T follicular helper cell (primary cell): Measurements from ENCODE around the gene PLEKHO1.
"Not testable (repeated sequence)": the region's sequence is repeated elsewhere in the genome, so short reads cannot be mapped to it uniquely, and the experiment has no call there.

Source experiments
- DNase-seq: peaks from one replicate; pipeline ENCODE4 v3.0.0-alpha.2; 2020; ENCODE audit warnings: low read depth
- total RNA-seq, 2 experiments: gene quantifications; one replicate each; lab custom pipeline; 2026; lab: John Stamatoyannopoulos, UW

PLEKHO1 gene, protein sequence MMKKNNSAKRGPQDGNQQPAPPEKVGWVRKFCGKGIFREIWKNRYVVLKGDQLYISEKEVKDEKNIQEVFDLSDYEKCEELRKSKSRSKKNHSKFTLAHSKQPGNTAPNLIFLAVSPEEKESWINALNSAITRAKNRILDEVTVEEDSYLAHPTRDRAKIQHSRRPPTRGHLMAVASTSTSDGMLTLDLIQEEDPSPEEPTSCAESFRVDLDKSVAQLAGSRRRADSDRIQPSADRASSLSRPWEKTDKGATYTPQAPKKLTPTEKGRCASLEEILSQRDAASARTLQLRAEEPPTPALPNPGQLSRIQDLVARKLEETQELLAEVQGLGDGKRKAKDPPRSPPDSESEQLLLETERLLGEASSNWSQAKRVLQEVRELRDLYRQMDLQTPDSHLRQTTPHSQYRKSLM
- total RNA-seq, result 50.1 to 310 reads per million in 2 experiments

DNA sequence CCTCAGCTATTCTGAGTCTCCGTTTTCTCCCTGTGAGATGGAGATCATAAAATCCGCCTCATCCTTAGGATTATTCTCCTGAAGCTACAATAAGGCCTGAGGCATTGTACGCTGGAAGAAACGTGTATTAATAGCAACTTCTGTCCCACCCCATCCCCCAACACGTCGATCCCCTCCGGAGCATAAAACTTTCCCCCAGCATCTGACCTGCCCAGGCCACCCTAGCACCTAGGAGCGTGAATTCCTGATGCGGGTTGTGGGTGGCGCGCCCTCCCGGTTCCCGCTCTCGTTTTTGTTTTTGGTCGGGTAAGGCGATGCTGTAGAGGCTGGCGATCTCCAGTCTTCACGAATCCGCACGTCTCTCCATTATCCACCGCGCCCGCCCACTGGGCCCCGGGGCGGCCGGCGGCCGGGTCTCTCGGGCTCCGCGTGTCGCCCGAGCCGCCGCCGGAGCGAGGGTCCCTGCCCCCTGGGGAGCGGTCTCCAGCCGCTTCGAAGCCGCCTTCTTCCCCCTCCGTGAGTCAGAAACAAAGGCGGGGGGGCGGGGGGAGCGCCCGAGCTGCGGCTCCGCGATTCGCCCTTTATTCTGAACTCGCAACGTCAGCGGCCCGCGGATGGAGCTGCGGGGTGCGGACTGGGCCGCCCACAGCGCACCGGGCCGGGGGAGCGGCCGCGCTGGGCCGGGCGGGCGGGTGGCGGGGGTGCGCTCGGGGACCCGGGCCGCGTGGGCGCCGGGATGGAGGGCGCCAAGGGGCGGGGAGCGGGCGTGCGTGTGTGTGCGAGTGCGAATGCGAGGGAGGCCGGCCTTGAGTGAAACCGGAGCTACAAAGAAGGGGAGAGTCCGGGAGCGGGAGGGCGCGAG, at the start of gene PLEKHO1:
TSS of gene PLEKHO1 (plus strand) at position 646 of the 862 bp plus-strand sequence. CDS start 342 bp downstream, outside the sequence.
- peak; percentile 81 for DNase-seq

DNA sequence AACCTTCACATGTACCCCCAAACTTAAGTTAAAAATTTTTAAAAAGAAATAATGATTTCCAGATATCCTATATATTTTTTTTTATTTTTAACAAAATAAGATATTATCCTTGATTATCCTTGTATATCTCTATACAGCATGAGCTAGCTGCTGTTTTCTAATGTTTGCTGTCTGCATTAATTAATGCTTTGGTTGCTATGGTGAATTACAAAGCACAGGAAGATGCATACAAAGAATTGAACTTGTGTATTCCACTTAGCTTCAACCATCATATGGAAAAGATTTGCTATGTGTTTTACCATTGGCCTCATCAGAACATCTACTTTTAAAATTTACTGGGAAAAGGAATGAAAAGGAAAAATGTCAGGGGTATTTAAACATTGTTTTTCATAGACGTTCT, 46.7 kb upstream of the PLEKHO1 start:
- no peak for DNase-seq

DNA sequence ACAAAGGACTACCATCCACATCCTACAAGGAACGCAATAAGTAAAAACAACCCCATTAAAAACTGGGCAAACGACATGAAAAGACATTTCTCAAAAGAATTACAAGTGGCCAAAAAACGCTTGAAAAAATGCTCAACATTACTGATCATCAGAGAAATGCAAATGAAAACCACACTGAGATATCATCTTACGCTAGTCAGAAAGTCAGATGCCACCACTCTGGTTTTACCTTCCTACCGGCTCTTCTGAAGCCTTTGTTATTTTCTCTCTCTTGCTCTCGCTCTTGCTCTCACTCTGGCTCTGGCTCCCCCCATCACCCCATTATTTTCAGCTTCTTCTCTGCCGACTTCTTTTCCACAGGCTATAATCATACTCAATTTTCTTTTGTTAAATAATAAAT, 43.4 kb upstream of the PLEKHO1 start:
- peak; percentile 9 for DNase-seq

DNA sequence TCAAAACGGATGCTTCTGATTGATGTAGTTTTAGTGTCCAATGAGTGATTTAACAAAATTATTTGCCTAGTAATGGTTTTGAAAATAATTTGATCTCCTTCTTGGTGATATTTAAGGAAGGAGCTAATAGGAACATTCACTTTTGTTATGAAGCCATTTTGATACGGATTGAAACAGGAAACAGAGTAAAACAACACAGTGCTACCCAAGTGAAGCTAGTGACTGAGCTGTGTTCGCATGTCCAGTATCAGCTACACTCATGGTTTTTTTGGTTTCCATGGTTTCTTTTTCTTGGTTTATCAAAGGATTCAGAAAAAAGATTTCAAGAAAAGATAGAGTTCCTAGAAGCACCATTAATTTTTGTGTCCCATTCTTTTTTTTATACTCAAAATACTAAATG, 40.1 kb upstream of the PLEKHO1 start:
- DNase-seq, result no peak

DNA sequence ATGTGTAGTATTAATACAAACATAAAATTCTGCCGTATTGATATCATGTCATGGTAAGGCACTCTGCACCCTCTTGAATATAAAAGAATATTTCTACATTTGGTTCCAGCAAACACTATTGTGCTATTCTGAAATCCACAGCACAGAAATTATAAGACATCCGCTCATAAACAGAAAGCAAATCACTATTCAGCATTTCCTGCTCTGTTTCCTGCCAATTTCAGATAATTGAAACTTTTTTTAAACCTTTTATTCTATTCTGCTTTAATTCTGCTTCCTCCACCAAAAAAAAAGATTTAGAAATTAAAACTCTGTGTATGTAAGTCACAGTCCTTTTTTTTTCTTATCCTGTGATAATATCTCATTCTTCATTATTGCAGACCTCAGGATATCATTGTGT, 39.6 kb upstream of the PLEKHO1 start:
- DNase-seq, result no peak

DNA sequence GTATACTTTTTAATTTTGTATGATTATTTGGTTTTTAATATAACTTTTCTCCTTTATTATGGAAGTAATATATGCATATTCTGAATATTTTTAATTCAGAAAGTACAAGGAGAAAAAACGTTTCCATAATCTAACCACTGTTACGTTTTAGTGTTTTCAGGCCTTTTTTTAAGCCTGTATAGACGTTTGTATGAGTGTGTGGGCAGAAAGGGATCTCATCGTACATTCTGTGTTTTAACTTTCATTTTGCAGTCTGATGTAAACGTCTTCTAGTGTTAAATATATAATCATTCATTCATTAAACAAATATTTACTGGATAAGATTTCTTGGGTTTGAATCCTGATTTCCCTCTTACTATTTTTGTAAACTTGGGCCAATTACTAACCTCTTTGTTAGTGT, 38.0 kb upstream of the PLEKHO1 start:
- no peak for DNase-seq

DNA sequence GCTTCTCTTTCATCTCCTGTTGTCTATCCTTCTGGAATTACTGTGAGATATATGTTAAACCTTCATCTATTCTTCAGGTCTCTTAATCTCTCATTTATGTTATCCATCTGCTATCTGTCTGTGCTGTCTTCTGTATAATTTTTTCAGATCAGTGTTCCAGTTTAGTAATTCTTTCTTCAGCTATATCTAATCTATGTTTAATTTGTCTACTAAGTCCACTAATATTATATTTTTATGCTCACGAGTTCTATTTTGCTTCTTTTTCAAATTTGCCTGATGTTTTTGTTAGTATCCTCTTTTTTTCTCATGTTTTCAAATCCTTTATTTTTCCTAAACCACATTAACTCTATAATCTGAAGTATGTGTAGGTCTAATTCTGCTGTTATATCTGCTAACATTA, 34.6 kb upstream of the PLEKHO1 start:
- no peak for DNase-seq

DNA sequence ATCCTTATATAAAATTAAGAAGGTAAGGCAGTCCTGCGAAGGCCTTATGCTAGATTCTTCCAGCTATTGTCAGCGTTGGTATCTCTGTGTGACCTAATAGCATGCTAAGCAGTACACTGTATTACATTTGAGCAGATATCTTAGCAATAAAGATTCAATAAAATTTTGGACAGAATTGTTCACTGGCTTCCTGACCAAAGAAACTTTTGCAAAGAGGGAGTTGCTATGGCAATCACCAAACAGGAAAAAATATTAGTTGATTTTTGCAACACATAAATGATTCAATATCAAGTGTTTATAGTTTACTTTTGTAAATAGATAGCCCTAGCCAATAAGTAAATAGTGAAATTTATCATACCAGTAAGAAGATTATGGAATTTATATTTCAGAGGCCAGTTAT, 31.0 kb upstream of the PLEKHO1 start:
- no peak for DNase-seq

DNA sequence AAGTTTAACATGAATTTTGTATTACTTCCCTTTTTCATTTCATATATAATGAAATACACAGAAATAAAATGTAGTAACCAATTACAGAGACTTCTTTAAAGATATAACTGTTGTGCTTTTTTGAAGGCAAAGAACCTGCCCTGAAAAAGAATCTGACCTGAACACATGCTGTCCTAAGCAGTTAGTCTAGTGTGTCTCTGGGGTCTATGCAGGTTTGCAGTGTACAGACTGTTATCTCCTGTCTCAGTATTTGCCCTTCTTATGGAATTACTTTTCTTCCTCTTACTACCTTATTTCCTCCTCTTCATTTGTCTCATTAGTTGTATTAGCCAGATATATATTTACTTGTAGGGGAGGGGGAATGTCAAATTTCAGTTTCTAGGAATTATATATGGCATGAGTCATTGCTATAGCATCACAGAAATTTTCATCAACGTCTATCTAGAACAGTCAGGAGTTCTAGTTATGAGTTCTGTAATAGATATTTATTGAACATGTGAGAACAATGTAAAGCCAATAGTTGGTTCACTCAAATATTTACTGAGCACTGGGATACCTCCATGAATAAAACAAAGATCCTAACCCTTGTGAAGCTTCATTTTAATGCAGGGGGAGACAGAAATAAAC, 28.4 kb upstream of the PLEKHO1 start:
- no peak for DNase-seq

DNA sequence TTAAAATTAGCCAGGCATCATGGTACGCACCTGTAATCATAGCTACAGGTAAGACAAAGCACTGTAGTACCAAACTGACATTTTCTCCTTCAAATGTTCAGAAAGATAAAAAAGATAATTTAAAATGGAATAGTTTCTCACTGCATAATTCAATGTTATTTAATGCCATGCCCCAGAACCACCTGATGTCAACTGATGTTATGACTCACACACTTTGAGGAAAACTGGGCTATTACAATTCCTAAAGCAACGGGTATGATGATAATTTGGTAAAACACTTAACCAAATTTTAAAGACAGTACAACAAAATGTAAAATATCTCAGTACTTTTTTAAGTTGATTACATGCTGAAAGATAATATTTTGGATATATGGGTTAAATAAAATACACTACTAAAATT, 22.9 kb upstream of the PLEKHO1 start:
- no peak for DNase-seq

DNA sequence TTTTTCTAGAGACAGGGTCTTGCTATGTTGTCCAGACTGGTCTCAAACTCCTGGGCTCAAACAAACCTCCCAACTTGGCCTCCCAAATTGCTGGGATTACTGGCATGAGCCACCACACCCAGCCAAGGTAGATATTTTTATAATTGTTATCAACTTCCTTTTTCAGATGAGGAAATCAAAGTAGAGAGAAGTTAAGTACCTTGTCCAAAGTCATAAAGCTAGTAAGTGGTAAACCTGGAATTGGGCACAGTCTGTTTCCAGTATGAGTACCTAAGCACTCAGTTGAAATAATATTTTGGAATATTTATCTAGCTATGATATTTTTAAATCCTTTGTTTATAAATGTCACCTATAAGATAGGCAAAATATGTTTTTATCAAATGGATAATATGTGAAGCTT, 22.3 kb upstream of the PLEKHO1 start:
- no peak for DNase-seq

DNA sequence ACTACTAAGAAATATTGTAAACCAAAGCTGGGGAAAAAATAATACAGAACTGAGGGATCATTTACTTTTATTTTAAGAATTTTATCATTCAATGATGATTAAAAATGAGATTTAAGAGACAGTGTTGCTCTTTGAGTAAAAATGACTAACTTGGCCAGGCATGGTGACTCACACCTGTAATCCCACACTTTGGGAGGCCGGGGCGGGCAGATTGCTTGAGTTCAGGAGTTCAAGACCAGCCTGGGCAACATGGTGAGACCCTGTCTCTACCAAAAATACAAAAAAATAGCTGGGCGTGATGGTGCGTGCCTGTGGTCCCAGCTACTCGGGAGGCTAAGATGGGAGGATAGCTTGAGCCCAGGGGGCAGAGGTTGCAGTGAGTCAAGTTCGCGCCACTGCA, 21.8 kb upstream of the PLEKHO1 start:
- DNase-seq, result no peak

DNA sequence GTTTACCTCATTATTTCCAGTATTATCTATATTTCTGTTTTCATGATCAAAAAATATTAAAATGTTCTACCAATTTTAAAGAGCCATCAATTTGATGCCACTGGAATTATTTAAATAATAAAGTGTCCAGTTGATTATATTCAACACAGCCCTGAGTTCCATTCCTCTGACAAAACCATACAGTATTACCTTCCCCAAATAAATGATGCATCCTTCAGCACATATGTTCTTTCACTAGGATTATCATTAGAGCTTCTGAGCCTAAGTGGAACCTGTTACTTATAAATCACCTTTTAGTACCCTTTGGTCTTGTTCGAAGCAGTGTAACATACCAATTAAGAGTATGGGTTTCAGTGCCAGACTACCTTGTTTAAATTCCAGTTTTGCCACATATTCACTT, 17.3 kb upstream of the PLEKHO1 start:
- DNase-seq, result no peak

DNA sequence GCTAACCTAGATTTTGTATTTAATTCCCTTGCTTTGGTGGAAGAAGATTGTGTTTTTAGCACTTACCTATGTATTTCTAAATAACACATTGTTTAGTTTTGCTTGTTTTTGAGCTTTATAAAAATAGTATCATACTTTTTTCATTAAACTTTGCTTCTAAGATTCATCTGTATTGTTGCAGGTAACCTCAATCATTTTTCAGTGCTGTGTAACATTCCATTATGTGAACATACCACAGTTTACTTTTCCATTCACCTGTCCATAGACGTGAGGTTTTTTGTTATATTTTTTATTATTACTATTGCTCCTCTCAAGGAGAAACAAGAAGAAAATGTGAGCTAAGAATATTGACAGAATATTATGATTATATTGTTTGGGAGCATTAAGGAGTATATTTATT, 15.2 kb upstream of the PLEKHO1 start:
- DNase-seq, result no peak

DNA sequence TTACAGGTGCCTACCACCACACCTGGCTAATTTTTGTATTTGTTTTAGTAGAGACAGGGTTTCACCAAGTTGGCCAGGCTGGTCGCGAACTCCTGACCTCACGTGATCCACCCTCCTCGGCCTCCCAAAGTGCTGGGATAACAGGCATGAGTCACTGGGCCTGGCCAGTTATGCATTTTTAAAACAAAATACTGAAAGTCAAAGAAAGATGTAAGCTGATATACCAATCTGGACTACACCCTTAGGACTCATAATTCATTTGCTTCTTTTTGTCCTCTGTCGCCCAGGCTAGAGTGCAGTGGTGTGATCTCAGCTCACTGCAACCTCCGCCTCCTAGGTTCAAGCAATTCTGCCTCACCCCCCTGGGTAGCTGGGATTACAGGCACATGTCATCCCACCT, 14.3 kb upstream of the PLEKHO1 start:
- DNase-seq, result not testable (repeated sequence)

DNA sequence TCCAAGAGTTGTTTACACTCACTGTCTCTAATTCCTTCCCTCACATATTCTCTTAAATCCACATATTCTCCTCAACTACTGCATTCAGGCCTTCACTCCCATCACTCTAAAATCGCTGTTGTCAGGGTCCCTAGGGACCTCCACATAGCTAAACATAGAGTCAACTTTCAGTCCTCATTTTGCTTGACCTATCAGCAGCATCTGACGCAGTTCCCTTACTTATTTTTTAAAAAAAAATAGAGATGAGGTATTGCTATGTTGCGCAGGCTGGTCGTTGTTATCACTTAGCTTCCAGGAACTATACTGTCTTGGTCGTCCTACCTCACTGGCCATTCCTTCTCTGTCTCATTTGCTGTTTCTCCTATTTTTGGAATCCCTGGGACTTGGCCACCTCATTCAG, 11.7 kb upstream of the PLEKHO1 start:
- DNase-seq, result no peak

DNA sequence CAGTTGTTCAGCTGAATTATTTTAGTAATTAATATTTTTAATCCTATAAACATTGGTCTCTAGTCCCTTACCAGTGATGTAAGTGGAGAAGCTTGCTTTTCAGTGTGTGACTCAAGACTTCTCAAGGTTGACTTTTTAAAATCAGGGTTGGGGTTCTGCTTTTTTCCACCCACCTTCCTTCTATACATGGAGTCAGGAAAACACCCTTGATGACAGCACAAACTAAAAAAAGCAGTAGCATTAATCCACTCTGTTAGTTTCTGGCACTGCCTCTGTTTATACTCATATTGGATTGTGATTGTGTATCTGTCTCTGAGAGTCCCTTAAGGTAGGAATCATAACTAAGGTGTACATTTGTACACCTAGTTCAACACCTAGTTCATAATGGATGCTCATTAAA, 8.3 kb upstream of the PLEKHO1 start:
- DNase-seq, result no peak

DNA sequence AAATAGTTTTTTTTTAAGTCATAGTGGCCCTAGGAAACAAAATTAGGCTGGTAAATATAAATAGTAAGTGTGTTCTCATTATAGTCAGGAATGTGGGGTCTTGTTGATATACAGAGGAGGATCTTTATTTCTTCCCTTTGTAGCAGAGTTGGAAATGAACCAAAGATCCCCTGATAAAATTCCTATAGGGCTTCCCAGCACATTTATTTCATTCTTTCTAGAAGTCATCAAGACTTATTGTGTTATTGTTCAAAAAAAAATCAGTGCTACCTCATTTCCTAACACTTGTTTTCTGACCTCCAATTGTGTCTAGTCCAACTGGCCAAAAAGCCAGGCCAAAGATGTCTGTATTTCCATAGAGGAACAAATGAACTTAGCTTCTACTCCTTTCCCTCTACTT, 7.6 kb upstream of the PLEKHO1 start:
- no peak for DNase-seq

DNA sequence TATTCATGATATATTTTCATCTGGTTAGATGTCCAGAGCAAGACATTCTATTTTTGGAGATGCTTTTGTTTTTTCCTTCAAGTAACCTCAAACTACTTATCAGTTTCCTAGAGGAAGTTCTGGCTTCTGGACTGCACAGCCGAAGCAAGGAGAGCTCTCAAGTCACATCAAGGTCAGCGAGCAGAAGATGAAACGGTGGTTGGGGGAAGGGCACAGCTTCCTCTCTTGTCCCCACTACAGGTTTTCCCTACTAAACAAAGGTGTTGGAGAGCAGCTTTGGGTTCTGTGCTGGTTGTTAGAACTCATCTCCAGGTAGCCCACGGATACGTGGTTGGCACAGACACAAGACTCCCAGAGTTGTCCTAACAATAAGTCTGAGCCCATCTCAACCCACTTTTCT, 5.1 kb upstream of the PLEKHO1 start:
- no peak for DNase-seq

DNA sequence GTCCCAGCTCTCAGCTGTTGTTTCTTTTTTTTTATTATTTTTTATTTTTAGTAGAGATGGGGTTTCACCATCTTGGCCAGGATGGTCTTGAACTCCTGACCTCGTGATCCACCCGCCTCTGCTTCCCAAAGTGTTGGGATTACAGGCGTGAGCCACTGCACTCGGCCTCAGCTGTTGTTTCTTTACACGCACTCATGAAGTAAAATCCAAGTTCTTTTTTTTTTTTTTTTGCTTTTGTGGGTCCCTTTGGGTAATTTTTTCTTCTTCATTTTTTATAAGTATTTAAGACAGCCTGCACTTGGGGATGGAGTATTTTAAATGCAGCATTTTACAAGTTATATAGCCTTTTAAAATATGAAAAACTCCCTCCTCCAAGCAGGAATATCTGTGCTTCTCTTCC, 3.7 kb upstream of the PLEKHO1 start:
- not testable (repeated sequence) for DNase-seq

DNA sequence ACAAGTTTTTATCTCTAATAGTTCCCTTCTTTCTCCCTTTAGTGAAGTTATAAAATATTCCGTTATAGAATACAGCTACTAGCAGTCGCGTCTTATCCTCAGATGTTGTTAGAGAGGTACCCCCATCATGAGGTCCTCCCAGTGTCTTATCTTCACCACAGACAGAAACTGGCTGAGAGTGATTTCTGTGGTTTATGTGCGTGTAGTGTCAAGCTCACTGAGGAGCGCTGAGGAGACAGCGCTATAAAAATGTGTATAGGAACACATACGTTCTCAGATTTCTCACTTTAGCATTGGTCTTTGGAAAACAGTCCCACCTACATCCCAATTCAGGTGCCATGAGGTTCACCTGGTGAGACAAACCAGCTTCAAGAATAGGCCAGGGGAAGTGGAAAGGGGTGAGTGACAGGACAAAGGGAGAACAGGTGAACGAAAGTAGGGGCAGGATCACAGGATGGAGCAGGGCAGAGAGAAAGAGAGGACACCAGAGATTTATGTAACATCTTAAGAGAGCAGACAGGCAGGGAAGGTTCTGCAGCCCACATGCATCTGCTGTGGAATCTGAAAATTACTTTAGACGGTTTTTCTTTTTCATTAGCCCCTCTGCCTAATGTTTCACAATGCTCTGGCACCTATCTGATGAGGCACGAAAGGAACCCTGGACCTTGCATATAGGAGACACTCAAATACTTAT, 2.7 kb upstream of the PLEKHO1 start:
- no peak for DNase-seq

DNA sequence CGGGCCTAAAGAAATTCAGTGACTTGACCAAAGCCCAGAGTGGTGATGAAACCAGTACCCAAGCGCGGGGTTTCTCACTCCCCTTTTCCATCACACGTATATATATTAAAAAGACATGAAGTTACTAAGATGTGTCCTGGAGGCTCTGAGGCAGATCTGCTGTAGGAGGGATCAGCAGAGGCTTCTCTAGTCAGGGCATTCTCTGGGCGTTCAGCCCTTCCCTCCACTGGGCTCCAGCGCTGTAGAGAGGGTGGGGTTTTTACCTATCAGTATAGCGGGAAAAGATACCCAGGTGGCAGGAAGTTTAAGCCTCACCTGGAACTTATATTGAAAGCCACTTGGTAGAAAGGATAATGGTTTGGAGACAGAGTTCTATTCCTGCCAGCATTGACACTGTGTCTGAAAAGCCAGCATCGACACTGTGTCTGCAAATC, 862 bp upstream of the PLEKHO1 start:
- no peak for DNase-seq
